Smooth muscle cell (in vitro differentiated cells): ENCODE results near the gene PRPSAP1. TPM values are rescaled to one million over a fixed set of nuclear protein-coding genes. Genes with fewer than 3 reads are reported as not detected.
A peak's percentile ranks its signal among the peaks of the same experiment; 100 is the strongest.

Experiments used
- DNase-seq: peaks from one replicate; lab custom pipeline; 2025; ENCODE audit not compliant: unreplicated experiment; lab: John Stamatoyannopoulos, UW
- H2AFZ ChIP-seq: fragments of 200-600 bp; sonication (generic); 2 replicates; pipeline ENCODE4 v1.6.0; 2016; ENCODE audit warnings: antibody characterized with exemption, low read depth, mild to moderate bottlenecking
- H3F3A ChIP-seq: fragments of 200-600 bp; sonication (generic); 2 replicates; pipeline ENCODE4 v1.6.0; 2017; ENCODE audit warnings: antibody characterized with exemption, low read depth
- H3K27ac ChIP-seq: fragments of 200-600 bp; sonication (generic); 2 replicates; pipeline ENCODE4 v1.5.1; 2016; ENCODE audit warnings: low read depth, mild to moderate bottlenecking
- H3K27me3 ChIP-seq: fragments of 200-600 bp; sonication (generic); 2 replicates; pipeline ENCODE4 v1.6.1; 2016; ENCODE audit warnings: low read depth, mild to moderate bottlenecking
- H3K36me3 ChIP-seq: fragments of 200-600 bp; sonication (generic); 2 replicates; pipeline ENCODE4 v1.5.1; 2016; ENCODE audit warnings: low read depth
- H3K4me1 ChIP-seq: fragments of 200-600 bp; sonication (generic); 2 replicates; pipeline ENCODE4 v1.5.1; 2016; ENCODE audit warnings: low read depth
- H3K4me2 ChIP-seq: fragments of 200-600 bp; sonication (generic); 2 replicates; pipeline ENCODE4 v1.6.0; 2016; ENCODE audit warnings: mild to moderate bottlenecking
- H3K4me3 ChIP-seq: fragments of 200-600 bp; sonication (generic); 2 replicates; pipeline ENCODE4 v1.5.1; 2016; ENCODE audit warnings: mild to moderate bottlenecking
- H3K79me2 ChIP-seq: fragments of 200-600 bp; sonication (generic); 2 replicates; pipeline ENCODE4 v1.6.0; 2016; ENCODE audit warnings: low read depth, mild to moderate bottlenecking
- H3K9ac ChIP-seq: fragments of 200-600 bp; sonication (generic); 2 replicates; pipeline ENCODE4 v1.6.0; 2016; ENCODE audit warnings: low read depth
- H3K9me3 ChIP-seq: fragments of 200-600 bp; sonication (generic); replicated peaks from 2 replicates; pipeline ENCODE4 v1.5.1; 2016; ENCODE audit warnings: low read depth
- H4K20me1 ChIP-seq: fragments of 200-600 bp; sonication (generic); 2 replicates; pipeline ENCODE4 v1.6.0; 2016; ENCODE audit warnings: low read depth
- WGBS: methylation state at CpG from one replicate; pipeline ENCODE4 v1.1.7; 2016; ENCODE audit warnings: low lambda C conversion rate; 5-methylcytosine and 5-hydroxymethylcytosine counted together
- polyA plus RNA-seq: library from polyadenylated mRNA; unstranded; fragments of >200 nt; fragmentation: Nextera tagmentation; extraction: Ambion mirVana; gene quantifications from 2 replicates; pipeline ENCODE4 v1.2.1, GENCODE V29; 2016
- total RNA-seq: library from RNA; depleted of rRNA; stranded (reverse); fragments of >200 nt; gene quantifications from 2 replicates; pipeline ENCODE4 v1.2.3, GENCODE V29; 2014
- TF ChIP-seq, protein P1 (sequence below): fragments of 200-600 bp; sonication (generic); IDR thresholded peaks from 2 replicates; pipeline ENCODE4 v1.5.1; 2017; ENCODE audit warnings: borderline replicate concordance, mild to moderate bottlenecking, antibody characterized with exemption; ENCODE audit not compliant: insufficient read depth, poor library complexity, severe bottlenecking

Gene PRPSAP1
- total and polyA plus RNA-seq, 2 experiments from 2014 or later = 27.1 to 35.7 TPM

DNA sequence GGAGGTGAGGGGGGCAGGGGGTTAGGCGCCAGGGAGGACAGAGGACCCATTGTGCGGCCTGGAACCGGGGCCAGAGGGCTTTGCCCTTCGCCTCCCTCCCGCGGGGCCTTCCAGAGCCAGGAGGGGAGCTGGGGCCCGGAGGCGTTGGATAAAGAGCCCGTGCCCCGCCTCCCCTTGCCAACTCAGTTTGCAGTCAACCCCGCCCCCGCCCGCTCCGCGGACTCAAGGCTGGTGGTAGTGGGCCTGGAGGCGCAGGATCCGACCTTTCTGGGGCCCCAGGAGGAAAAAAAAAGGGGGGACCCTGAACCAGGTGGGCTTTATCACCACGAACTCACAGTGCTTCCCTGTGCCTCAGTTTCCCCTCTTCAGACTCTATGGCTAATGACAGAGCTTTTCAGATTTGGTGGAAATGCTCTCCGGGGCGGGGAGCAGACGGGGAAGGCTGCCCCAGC lies 28.7 kb upstream of the PRPSAP1 start:
- TF ChIP-seq, protein P1, sequence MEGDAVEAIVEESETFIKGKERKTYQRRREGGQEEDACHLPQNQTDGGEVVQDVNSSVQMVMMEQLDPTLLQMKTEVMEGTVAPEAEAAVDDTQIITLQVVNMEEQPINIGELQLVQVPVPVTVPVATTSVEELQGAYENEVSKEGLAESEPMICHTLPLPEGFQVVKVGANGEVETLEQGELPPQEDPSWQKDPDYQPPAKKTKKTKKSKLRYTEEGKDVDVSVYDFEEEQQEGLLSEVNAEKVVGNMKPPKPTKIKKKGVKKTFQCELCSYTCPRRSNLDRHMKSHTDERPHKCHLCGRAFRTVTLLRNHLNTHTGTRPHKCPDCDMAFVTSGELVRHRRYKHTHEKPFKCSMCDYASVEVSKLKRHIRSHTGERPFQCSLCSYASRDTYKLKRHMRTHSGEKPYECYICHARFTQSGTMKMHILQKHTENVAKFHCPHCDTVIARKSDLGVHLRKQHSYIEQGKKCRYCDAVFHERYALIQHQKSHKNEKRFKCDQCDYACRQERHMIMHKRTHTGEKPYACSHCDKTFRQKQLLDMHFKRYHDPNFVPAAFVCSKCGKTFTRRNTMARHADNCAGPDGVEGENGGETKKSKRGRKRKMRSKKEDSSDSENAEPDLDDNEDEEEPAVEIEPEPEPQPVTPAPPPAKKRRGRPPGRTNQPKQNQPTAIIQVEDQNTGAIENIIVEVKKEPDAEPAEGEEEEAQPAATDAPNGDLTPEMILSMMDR = no peak
- H3K9ac ChIP-seq = peak overlapping the region; percentile 90
- peak overlapping the region; percentile 89 for H3K27ac ChIP-seq
- peaks cover 13% of the 10 kb centered on the region for H3K4me1 ChIP-seq
- peaks cover 16% of the 10 kb centered on the region for H4K20me1 ChIP-seq
- no peaks in the 10 kb centered on the region for H3K79me2 ChIP-seq
- no peaks in the 10 kb centered on the region for H3K36me3 ChIP-seq
- H3K9me3 ChIP-seq = no peaks in the 10 kb centered on the region
- WGBS = 0% methylated on average over 15 of the region's 21 CpGs
- H3K4me3 ChIP-seq = peak overlapping the region; percentile 84
- H3K27me3 ChIP-seq = no peaks in the 10 kb centered on the region
- H3F3A ChIP-seq = peaks cover 6% of the 10 kb centered on the region
- peak overlapping the region; percentile 99 for H3K4me2 ChIP-seq
- peak overlapping the region; percentile 91 for H2AFZ ChIP-seq
- DNase-seq = peak; percentile 47

DNA sequence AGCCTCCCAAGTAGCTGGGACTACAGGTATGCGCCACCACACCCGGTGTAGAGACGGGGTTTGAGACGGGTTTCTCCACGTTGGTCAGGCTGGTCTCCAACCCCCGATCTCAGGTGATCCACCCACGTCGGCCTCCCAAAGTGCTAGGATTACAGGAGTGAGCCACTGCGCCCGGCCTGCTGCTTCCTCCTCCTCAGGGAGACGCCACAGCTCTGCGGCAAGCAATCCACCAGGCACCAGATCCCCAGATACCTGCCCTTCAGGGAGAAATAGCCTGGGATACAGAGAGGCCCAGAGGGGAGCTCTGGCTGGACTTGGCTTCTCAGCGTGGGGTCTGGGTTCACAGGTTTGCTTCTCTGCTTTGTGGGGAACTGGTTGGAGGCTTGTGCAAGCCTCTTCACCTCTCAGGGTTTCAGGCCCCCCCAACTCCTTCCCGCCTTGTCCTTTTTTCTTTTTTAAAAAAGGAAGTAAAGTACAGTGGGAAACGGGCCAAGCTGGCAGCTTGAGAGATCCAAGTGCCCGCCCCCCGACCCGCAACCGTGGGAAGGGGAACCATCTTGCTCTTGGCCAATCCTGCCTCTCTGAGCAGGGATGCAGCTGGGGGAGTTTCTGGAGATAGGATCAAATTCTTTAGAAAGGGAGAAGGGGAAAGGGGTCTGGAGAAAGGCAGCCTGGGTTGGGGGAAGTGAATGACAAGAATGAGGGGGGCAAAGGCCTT lies 28.1 kb upstream of the PRPSAP1 start:
- Histone ChIP-seq H3K4me3 (no peak overlapping the region), H3K27me3 (no peaks in the 10 kb centered on the region), H2AFZ (no peak overlapping the region), H3K4me2 (peak overlapping the region; percentile 99), H3K4me1 (peaks cover 13% of the 10 kb centered on the region), H3K79me2 (no peaks in the 10 kb centered on the region), H3F3A (peaks cover 6% of the 10 kb centered on the region), H3K9ac (peak overlapping the region; percentile 90), H4K20me1 (peaks cover 10% of the 10 kb centered on the region), H3K9me3 (no peaks in the 10 kb centered on the region), H3K27ac (peak overlapping the region; percentile 89), H3K36me3 (no peaks in the 10 kb centered on the region)
- no peak for DNase-seq
- WGBS = 53% methylated on average over 17 of the region's 19 CpGs
- TF ChIP-seq, protein P1 = no peak

DNA sequence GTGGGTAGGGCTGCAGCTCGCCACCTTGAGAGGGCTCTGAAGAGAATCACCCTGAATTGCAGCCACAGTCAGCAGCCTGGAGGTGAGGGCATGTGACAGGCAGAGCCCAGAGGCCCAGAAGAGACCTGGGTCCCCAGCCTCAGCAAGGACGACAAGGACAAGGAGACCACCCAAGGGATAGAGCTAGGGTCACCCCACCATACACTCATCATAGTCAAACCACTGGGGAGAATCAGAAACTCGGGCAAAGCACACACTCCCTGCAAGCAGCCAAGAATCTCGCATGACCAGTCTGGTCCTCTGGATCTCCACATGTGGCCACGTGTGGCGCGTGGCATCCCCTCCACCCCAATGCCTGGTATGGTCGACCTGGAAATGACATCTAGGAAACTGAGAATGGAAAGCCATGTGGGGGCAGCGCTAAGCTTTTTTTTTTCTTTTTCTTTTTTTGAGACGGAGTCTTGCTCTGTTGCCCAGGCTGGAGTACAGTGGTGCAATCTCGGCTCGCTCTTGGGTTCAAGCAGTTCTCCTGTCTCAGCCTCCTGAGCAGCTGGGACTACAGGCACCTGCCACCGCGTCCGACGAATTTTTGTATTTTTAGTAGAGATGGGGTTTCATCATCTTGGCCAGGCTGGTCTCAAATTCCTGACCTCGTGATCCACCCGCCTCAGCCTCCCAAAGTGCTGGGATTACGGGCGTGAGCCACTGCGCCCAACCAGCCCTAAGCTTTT lies 26.1 kb upstream of the PRPSAP1 start:
- Histone ChIP-seq H3K79me2 (no peaks in the 10 kb centered on the region), H3K36me3 (no peaks in the 10 kb centered on the region), H3F3A (no peaks in the 10 kb centered on the region), H3K27me3 (no peaks in the 10 kb centered on the region), H3K9me3 (no peaks in the 10 kb centered on the region), H3K27ac (no peak overlapping the region), H4K20me1 (no peaks in the 10 kb centered on the region), H2AFZ (no peak overlapping the region), H3K9ac (no peak overlapping the region), H3K4me2 (no peak overlapping the region), H3K4me3 (no peak overlapping the region), H3K4me1 (peaks cover 13% of the 10 kb centered on the region)
- TF ChIP-seq, protein P1 = no peak
- WGBS = 96% methylated on average over 21 of the region's 21 CpGs
- no peak for DNase-seq

DNA sequence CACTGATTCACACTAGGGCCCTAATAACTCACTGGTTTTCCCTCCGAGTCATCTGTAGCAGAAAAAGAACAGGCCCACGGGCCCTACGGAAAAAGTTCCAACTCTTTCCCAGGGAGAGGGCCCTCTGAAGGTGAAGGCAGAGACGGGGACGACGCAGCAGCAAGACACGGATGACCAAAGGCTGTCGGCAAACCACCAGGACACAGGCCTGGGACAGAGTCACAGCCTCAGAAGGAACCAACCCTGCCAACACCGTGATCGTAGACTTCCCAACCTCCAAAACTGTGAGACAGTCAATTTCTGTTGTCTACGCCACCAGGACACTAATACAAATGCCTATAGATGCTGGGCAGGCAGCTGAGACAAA lies 25.5 kb upstream of the PRPSAP1 start:
- 76% methylated on average over 11 of the region's 11 CpGs for WGBS
- Histone ChIP-seq H3F3A (no peaks in the 10 kb centered on the region), H3K27me3 (no peaks in the 10 kb centered on the region), H3K4me3 (no peak overlapping the region), H3K36me3 (no peaks in the 10 kb centered on the region), H3K79me2 (no peaks in the 10 kb centered on the region), H3K4me1 (peaks cover 13% of the 10 kb centered on the region), H2AFZ (no peak overlapping the region), H3K9me3 (no peaks in the 10 kb centered on the region), H4K20me1 (no peaks in the 10 kb centered on the region), H3K9ac (no peak overlapping the region), H3K4me2 (no peak overlapping the region), H3K27ac (no peak overlapping the region)
- TF ChIP-seq, protein P1 = no peak
- DNase-seq = no peak
